Adrenal gland (tissue), 12 donors: ENCODE results near the gene PITX2. TPM values are rescaled to one million over a fixed set of nuclear protein-coding genes. Genes with fewer than 3 reads are reported as not detected.

Experiments used
- DNase-seq, 7 donors: peaks; one replicate each; pipeline ENCODE4 v3.0.0-alpha.2; 2019 to 2020
- H3K27ac ChIP-seq, 5 donors: fragments of 200-600 bp; sonication (generic) in 4 of 5; 1 replicate in 3 of 5; 2 replicates in 2 of 5; pipeline versions ENCODE4 v1.5.1 to v1.8.0; 2016 to 2020; ENCODE audit warnings: mild to moderate bottlenecking in 1 of 5
- H3K27me3 ChIP-seq: fragments of 200-600 bp; 2 replicates; pipeline ENCODE4 v1.8.0; 2021
- H3K36me3 ChIP-seq, 2 donors: fragments of 200-600 bp; replicated peaks in 1 of 2; 1 replicate in 1 of 2; 2 replicates in 1 of 2; pipeline versions ENCODE4 v1.5.1 to v1.8.0; 2018 to 2022
- H3K4me1 ChIP-seq, 2 donors: fragments of 200-600 bp; replicated peaks in 1 of 2; 1 replicate in 1 of 2; 2 replicates in 1 of 2; pipeline versions ENCODE4 v1.5.1 to v1.8.0; 2018 to 2021
- H3K4me3 ChIP-seq, 4 donors: fragments of 200-600 bp; sonication (generic) in 3 of 4; one replicate each; pipeline ENCODE4 v1.5.1; 2016 to 2018
- H3K9me3 ChIP-seq, 3 donors: fragments of 200-600 bp; sonication (generic) in 1 of 3; replicated peaks in 1 of 3; 1 replicate in 2 of 3; 2 replicates in 1 of 3; pipeline versions ENCODE4 v1.5.1 to v1.8.0; 2016 to 2021
- CTCF ChIP-seq, 6 experiments: fragments of 450-650 bp in 4 of 6; fragments of 200-600 bp in 2 of 6; sonication (generic) in 1 of 6; IDR thresholded peaks; 1 replicate in 5 of 6; 2 replicates in 1 of 6; pipeline versions ENCODE4 v1.5.1 to v1.8.0; 2016 to 2021; ENCODE audit warnings: antibody characterized with exemption in 6 of 6, mild to moderate bottlenecking in 2 of 6, moderate library complexity in 1 of 6
- POLR2A ChIP-seq, 2 donors: fragments of 450-650 bp; IDR thresholded peaks; one replicate each; pipeline ENCODE4 v1.6.1; 2017; ENCODE audit warnings: antibody characterized with exemption in 2 of 2, mild to moderate bottlenecking in 2 of 2, moderate library complexity in 1 of 2
- WGBS, 4 donors: extraction: QIAGEN DNeasy Blood & Tissue Kit in 2 of 4; methylation state at CpG; one replicate each; pipeline versions ENCODE4 v1.1.5 to v1.1.7; 2013 to 2017; 5-methylcytosine and 5-hydroxymethylcytosine counted together
- intact Hi-C, 2 donors: fragments of 100-400 bp; cut with DNase I; formaldehyde crosslinking; loops; one replicate each; pipeline versions ENCODE4 v1.14.1 to v1.15.0; 2022 to 2023
- polyA plus RNA-seq, 3 donors: library from polyadenylated mRNA; stranded (reverse); fragments of 200-250 nt in 2 of 3; fragments of 350-450 nt in 1 of 3; fragmentation: Illumina TruSeq in 1 of 3; extraction: RNeasy Lipid Tissue Mini Kit (QIAGEN cat#74804) in 1 of 3; gene quantifications; one replicate each; pipeline ENCODE4 v1.2.3, GENCODE V29; 2013 to 2014
- total RNA-seq, 9 donors: library from RNA; depleted of rRNA in 4 of 9; stranded (reverse); fragments of >200 nt in 4 of 9; fragments of 120-200 nt in 1 of 9; fragmentation: NEBNext Ultra II Directional in 1 of 9; extraction: Animal tissue kit (Norgen Biotek cat#: 25700) in 1 of 9; gene quantifications; one replicate each; pipeline versions ENCODE4 v1.1.0 to v1.2.4, GENCODE V29; 2013 to 2023
- donor health status: healthy with polysubstance abuse.
- donor health status: Bipolar disorder and iron deficiency.
- donor health status: DM: yes; HTN: yes; CAD: no.
- donor health status: DM: no; HTN: no; CAD: no.
- donor health status: DM: no; HTN: no; CAD: no.
- donor health status: DM: yes; HTN: yes; CAD: no.

Gene PITX2
- total and polyA plus RNA-seq, 12 donors = 0.22 TPM; not detected in 11

- no peak for DNase-seq
- Histone ChIP-seq H3K36me3 (no peaks in the 10 kb centered on the region), H3K27me3 (peaks cover 97% of the 10 kb centered on the region), H3K27ac (no peak overlapping the region), H3K4me1 (peaks cover 14 to 19% of the 10 kb centered on the region in 2 donors), H3K9me3 (no peaks in the 10 kb centered on the region), H3K4me3 (no peak overlapping the region)
- TF ChIP-seq POLR2A (IDR thresholded peaks at IDR 0.05) (no peak), CTCF (IDR thresholded peaks at IDR 0.05) (no peak)
- intact Hi-C loops = no loop called here
- 10 to 15% (median 11%) methylated on average over 31 to 38 of the region's 38 CpGs for WGBS, 4 donors
These were observed 5.0 kb downstream of the PITX2 start for GRCh38 chr4:110617646-110618580.

GRCh38 chr4:110617075-110617640, 5.7 kb downstream of the PITX2 start:
- DNase-seq = no peak
- intact Hi-C loops = no loop called here
- Histone ChIP-seq H3K36me3 (no peaks in the 10 kb centered on the region), H3K27me3 (peaks cover 97% of the 10 kb centered on the region), H3K27ac (no peak overlapping the region), H3K4me1 (peaks cover 7 to 12% of the 10 kb centered on the region in 2 donors), H3K4me3 (no peak overlapping the region), H3K9me3 (no peaks in the 10 kb centered on the region)
- 23 to 30% (median 29%) methylated on average over 2 of the region's 2 CpGs for WGBS, 4 donors
- TF ChIP-seq CTCF (IDR thresholded peaks at IDR 0.05) (no peak), POLR2A (IDR thresholded peaks at IDR 0.05) (no peak)

- peaks cover 97% of the 10 kb centered on the region for H3K27me3 ChIP-seq
- no peaks in the 10 kb centered on the region for H3K36me3 ChIP-seq
- H3K4me3 ChIP-seq = no peak overlapping the region
- no peaks in the 10 kb centered on the region for H3K9me3 ChIP-seq
- no peak for DNase-seq
- 9 to 15% (median 11%) methylated on average over 17 of the region's 17 CpGs for WGBS, 4 donors
- peaks cover 4 to 6% of the 10 kb centered on the region in 2 donors for H3K4me1 ChIP-seq
- no peak overlapping the region for H3K27ac ChIP-seq
- TF ChIP-seq CTCF (IDR thresholded peaks at IDR 0.05) (no peak), POLR2A (IDR thresholded peaks at IDR 0.05) (no peak)
- intact Hi-C loops = no loop called here
These were observed 6.4 kb downstream of the PITX2 start for GRCh38 chr4:110616238-110617074.
